Cortex of kidney (tissue), 1 donor: Measurements from ENCODE around the gene RPUSD3.
A peak's percentile ranks its signal among the peaks of the same experiment; 100 is the strongest.

Experiments
- DNase-seq: peaks from one replicate; lab custom pipeline; 2025; lab: John Stamatoyannopoulos, UW

The RPUSD3 gene

GRCh38 chr3:9804996-9805395 is 38.8 kb downstream of the RPUSD3 start:
- DNase-seq = no peak

DNA sequence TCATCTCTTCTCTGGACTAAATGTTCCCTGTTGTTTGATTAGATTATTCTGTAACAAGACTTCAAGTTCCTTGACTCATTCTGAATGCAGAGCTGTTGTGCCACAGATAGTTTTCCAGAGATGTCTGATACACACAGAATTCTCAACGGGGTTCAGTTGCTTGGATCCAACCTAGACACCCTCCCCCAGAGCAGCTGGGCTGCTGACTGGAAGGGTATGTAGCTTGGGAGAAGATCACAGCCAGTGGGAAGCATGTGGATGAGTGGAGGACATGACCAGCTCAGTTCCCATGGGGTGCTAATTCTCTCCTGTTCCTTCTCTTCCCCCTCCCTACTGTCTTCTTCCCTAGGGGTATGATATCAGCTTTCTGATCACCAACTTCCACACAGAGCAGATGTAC is 40.3 kb downstream of the RPUSD3 start:
- no peak for DNase-seq

DNA sequence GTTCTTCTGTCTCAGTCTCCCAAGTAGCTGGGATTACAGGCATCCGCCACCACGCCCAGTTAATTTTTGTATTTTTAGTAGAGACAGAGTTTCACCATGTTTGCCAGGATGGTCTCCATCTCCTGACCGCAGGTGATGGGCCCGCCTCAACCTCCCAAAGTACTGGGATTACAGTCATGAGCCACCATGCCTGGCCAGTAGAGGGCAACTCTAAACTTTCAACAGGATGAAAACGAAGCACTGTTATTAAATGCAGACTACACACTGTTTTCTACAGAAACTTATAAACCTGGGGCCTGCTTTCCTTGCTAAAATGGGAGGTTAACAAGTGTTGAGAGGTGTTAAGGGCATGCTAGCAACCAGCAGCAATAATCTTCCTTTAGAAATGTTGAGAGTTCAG is 43.3 kb downstream of the RPUSD3 start:
- no peak for DNase-seq

DNA sequence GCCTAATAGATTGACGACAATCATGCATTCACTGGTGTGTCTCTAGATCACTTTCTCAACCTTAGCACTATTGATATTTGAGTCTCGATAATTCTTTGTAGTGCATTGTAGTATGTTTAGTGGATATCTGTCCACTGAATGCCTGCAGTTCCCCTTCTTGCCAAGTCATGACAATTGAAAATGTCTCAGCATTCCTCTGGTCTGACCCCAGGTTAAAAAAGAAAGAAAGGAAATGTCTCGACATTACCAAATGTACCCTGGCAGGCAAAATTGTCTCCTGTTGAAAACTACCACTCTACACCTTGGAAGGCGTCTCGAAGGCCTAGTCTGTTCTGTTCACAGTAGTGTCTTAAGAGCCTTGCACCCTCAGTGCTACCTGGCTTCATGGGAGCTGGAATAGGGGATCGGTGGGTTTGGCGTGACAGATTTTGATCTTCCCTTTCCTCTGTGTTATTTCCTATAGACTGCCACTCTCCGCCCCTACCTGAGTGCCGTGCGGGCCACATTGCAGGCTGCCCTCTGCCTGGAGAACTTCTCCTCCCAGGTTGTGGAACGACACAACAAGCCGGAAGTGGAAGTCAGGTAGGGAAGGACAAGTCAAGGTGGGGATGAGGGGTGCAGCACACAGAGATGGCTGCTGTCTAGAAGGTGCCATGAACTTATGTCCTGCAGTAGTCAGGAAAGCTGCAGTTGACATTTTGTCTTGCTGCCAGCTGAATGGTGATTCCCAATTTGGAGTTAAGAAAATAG is 46.4 kb downstream of the RPUSD3 start:
- no peak for DNase-seq

GRCh38 chr3:9795207-9795606 is 48.6 kb downstream of the RPUSD3 start:
- no peak for DNase-seq

GRCh38 chr3:9794400-9794799 is 49.4 kb downstream of the RPUSD3 start:
- no peak for DNase-seq

DNA sequence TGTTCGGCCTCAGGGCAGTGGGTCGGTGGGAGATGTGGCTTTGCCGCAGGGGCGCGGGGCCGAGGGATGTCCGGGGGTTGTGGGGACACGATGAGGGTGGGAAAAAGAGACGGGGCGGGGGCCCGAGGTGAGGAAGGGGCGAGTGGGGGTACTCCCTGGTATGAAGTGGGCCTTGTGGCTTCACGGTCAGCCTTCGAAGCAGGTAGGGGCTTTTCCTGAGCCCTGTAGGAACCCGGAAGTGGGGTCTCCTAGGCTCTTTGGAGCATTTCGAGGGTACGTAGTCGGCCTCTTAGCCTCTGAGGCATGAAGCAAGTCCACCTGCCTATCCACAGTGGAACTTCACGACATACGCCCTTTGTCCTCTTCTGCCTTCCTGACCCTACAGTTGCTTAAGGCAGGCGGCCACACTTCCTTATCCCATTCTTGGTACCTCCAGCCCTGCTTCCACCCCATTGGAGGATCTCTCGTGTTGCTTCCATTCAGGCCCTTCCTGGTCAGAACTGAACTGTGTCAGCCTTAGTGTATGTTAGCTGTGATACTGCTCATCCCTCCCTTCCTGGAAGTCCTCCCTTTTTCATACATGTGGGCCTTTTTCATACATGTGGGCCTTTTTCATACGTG is 50.5 kb downstream of the RPUSD3 start:
- DNase-seq = no peak

GRCh38 chr3:9792405-9793160 is 51.2 kb downstream of the RPUSD3 start, which contains the start of the genes ARPC4 and TADA3:
ARPC4 (plus strand) TSS chr3:9793082; CDS start chr3:9793122, 40 bp downstream.
TADA3 (minus strand) TSS chr3:9792473; CDS start chr3:9791466, 1,007 bp downstream.
- DNase-seq = peak; percentile 54

GRCh38 chr3:9791790-9792404 is 51.9 kb downstream of the RPUSD3 start:
- DNase-seq = no peak

DNA sequence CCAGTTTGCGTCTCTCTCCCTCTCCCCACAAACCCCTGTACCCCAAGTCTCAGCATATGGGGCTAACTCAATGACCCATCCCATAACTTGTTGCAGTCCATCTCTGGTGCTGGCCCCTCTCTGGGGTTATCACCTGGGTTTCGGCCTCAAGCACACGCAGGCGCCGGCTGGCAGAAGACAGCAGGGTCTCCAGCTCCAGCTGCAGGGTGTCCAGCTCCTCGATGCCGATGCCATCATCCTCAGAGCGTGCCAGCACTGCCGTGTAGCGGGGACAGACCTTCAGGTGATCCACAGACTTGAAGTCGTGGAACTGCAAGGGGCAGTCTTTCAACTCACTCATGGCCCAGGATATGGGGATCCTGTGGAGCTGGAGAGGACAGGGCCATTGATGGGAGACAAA is 52.7 kb downstream of the RPUSD3 start:
- no peak for DNase-seq
